HG03103 (cell line): Measurements from ENCODE around the gene CCNJ.
"Not testable (repeated sequence)": the region's sequence is repeated elsewhere in the genome, so short reads cannot be mapped to it uniquely, and the experiment has no call there.

Source experiments
- ATAC-seq: cut with Tn5 transposase; IDR thresholded peaks from one replicate; pipeline ENCODE4 v1.9.1; 2021; ENCODE audit warnings: low read depth; ENCODE audit not compliant: unreplicated experiment

CCNJ gene, protein sequence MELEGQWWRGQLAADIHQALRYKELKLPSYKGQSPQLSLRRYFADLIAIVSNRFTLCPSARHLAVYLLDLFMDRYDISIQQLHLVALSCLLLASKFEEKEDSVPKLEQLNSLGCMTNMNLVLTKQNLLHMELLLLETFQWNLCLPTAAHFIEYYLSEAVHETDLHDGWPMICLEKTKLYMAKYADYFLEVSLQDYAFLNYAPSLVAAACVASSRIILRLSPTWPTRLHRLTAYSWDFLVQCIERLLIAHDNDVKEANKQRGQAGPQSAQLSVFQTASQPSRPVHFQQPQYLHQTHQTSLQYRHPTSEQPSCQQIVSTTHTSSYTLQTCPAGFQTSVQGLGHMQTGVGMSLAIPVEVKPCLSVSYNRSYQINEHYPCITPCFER

DNA sequence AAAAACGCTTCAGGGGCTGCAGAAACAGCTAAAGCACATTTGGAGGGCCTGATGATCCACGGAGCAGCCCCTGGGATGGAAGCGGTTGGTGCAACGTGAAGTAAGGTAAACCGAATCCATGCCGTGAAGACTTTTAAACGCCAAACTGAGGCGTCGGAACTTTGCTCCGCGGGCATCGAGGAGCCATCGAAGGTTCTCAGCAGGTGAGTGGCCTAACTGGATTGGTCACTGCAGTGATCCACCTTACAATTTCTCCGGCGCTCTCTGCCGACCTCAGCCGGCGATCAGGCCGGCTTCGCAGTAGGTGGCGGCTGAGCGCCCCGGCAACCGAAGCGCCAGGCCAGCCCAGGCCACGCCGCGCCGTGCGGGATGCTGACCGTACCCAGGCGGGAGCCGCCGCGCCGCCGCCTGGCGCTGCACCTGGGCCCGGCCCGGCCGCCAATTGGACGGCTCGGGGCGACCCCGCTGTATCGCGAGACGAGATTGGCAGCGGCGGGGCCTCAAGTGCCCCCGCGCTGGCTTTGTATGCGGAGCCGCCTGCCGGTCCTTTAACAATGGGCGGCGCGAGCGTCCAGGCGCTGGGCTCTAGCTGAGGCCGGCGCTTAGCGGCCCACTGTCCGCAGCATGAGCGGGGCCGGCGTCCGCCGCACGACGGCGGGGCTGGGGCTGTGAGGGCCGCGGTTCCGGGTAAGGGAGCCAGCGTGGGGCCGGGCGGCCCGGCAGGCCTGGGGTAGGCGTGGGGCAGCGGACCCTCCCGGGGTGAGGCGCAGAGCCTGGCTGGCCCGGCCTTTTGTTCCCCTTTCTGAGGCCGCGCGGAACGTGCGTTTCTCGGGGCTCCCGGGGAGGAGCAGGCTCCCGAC is at the start of gene CCNJ:
Gene CCNJ (plus strand): TSS at position 551 of the 860 bp plus-strand sequence. CDS start 811 bp downstream, outside the sequence.
- ATAC-seq: peak; percentile 84

DNA sequence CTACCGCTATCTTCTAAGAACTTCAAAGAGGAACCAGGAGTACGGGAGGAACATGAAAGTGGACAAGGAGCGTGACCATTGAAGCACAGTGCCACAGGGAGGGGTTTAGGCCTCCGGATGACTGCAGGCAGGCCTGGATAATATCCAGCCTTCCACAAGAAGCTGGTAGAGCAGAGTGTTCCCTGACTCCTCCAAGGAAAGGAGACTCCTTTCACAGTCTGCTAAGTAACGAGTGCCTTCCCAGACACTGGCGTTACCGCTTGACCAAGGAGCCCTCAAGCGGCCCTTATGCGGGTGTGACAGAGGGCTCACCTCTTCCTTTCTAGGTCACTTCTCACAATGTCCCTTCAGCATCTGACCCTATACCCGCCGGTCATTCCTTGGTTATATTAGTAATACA is 49.0 kb upstream of the CCNJ start:
- not testable (repeated sequence) for ATAC-seq

DNA sequence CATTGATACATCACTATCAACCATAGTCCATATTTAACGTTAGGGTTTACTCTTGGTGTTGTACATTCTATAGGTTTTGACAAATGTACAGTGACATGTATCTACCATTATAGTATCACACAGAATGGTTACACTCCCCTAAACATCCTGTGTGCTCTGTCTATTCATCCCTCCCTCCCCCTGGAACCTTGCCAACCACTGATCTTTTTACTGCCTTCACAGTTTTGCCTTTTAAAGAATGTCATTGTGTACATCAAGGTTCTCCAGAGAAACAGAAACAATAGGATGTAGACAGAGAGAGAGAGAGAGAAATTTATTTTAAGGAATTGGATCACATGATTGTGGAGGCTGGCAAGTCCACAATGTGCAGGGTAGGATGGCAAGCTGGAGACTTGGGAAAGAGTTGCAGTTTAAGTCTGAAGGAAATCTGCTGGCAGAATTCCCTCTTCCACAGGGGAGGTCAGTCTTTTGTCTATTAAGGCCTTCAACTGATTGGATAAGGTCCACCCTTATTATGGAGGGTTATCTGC is 45.1 kb upstream of the CCNJ start:
- no peak for ATAC-seq

DNA sequence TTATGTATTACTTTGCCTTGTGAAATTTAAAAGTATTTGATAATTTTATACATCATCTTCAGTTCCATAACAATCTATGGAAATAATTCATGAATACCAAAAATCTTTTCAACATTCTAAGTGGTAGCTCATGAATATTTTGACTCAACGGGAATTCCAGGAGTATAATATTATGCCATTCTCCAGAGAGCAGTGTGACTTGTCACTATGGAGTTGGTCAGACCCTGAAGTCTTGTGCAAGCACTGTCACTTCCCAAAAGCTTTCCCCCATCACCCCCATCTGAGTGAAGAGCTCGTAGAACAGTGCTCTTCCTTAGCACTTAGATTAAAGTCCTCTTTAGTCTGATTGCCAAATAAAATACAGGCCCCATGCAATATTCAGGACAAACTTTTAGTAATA is 29.4 kb upstream of the CCNJ start:
- ATAC-seq: no peak

DNA sequence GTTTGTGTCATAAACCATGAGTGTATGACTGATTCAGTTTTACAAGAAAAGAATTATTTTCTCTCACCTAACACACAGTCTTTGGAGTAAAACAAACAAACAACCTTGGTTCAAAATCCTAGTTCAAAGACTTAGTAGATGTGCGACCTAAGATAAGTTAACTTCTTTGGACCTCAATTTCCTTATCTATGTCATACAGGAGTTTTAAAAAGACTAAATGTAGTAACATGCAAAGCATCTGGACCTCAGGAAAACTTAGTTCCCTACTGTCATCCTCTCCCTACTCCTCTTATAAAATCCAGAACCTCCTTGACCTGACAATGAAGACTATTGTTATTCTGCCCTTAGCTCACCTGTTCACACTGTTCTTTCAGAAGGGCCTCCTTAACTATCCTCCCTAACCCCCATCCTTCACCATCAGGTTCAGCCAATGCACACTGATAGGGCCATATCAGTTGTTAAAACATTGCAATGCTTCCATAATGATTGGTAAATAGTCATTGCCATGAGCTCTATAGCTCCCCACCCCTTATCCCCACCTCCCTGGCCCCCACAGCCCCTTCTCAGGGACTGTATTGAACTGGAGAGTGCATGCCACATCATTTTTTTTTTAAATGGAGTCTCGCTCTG is 28.8 kb upstream of the CCNJ start:
- ATAC-seq: no peak

DNA sequence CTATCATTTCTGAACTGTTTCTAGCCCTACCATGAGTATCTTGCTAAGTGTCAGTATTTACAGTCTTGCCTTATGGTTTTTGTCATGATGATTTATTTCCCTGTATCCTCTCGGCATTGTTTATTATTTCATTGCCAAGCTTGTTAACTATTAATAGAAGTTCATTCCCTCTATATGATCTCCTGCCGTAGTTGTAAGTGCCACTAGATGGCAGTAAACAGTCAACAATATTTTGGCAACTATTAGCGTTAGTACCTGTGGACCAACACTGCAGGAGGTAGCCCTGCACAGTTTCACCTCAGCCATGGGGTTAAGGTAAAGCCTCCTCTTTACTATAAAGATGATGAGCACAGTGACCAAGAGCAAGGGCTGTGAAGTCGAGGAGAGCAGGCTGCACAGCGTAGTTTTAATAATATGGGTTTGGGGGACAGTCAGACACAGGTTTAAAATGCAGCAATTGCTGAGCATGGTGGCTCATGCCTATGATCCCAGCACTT is 26.1 kb upstream of the CCNJ start:
- ATAC-seq: peak; percentile 74

DNA sequence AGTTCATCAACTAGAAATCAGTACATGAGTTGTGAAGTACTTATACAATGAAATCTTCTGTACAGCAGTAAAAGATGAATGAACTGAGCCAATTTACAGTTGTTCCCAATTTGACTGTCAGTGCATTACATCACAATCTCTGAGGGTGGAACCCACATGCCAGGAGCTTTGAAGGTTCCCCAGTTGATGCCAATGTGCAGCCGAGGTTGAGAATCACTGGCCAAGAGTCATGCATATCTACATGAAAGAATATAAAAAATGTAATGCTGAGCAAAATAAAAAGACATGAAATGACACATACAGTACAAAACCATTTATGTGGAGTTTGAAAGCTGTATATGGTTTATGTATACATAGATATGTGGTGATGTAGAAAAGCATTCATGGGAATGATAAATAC is 22.1 kb upstream of the CCNJ start:
- no peak for ATAC-seq

DNA sequence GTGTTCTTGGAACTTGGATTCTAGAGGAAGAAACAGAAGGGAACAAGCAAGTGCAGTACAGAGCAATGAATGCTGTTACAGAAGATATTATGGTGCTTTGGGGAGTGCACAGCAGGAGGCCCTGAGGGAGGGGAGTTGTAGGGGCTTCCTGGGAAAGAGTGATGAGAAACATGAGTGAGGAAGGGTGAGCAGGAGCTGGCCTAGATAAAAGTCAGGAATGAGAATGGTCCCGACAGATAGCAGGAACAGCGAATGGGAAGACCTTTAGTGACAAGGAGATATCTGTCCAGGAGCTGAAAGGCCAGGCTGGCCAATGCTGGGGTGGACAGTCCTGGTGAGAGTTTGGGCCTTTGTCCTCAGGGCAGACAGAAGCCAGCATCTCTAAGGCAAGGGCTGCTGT is 20.6 kb upstream of the CCNJ start:
- no peak for ATAC-seq

DNA sequence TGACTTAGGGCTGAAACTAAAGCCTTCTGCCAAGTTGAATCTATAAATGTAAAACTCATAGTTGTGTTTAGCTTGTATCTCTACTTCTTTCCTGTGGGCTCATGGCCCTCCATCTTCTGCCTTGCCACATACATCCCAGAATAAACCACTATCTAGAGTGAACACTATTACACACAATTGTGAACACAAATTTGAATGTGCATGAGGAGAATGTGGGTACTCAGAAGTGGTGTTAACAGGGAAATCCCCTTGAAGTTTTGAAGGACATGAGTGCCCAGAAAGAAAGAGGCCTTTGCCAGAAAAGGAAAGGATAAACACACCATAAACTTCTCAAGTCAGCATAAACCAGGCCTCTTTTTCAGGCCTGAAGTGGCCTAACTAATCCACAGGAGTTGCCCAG is 20.2 kb upstream of the CCNJ start:
- ATAC-seq: no peak

DNA sequence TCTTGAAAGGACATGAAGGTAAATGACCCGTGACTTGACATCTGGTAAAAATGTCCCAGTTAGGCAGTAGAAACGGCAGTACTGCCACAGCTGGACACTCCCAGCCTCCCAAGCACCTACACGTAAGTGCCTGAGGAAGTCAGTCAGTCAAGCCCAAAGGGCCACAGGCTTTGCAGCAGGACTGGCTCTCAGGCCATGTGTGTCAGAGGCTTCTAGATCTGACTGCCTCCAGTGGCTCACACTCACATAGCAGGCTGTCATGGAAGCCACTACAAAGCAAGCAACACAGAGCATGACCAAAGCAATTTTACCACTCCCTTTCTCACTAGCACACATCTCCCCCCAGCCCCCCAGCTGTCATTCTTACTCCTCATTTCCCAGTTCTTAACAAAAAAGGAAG is 17.8 kb upstream of the CCNJ start:
- ATAC-seq: no peak

DNA sequence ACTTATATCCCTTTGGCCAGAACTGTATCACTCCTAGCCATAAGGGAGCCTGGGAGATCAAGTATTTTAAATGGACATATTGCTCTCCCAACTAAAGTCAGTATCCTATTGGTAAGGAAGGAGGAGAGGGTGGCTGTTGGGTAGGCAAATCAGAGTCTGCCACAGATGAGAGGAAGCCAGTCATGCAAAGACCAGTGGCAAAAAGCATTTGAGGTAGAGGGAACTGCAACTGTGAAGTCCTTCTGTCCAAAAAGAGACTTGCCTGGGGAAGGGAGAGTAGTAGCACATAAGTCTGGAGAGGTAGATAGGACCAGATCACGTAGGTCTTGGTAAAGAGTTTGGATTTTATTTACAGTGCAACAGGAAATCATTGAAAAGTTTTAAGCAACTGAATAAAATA is 8.8 kb upstream of the CCNJ start:
- no peak for ATAC-seq

DNA sequence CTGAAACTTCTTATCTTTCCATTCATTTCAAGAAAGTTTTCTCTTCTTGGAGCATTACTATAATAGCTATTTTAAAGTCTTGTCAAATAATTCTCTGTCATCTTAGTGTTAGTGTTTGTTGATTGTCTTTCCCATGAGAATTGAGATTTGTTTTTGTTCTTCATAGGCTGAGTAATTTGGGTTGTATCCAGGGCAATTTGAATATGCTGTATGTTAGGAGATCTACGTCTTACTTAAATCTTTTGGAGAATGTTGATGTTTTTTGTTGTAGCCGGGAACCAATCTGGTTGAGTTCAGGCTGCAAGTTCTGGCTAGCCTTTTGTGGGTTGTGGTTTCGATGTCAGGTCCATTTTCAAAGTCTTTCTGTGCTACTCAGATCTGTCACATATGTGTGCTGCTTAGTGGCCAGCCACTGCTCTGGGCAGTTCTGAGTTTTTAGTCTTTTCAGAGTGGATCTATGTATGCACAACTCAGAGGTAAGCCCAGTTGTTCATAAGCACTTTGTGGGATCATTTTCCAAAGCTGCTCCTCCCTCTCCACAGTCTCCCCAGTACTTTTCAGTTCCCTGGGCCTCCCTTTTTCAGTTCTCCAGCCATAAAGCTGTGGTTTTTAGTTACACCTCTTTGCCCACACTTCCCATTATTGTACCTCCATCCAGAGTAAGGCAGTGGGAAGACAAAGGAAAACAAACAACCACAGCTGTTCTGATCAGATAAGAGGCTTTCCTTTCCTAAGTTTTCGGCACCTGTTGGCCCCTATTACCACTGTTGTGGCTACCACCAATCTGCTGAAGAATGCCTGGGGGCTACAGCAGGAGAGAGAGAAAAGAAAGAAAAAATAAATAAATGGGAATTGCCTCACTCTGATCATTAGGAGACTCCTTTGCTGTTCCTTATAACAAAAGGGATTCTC is 4.7 kb upstream of the CCNJ start:
- ATAC-seq: no peak

DNA sequence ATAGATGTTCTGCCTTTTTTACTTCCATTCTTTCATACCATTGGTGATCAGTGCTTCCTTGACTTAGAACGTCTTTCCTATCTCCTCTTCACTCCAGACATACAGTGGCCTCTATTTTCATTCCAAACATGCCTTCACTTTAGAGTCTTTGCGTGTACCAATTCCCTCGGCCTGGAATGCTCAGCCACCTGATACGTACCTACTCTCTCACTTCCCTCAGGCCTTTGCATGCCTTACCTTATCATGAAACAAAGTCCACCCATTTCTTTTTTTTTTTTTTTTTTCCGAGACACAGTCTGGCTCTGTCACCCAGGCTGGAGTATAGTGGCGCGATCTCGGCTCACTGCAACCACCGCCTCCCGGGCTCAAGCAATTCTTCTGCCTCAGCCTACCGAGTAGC is 2.2 kb upstream of the CCNJ start:
- ATAC-seq: no peak

DNA sequence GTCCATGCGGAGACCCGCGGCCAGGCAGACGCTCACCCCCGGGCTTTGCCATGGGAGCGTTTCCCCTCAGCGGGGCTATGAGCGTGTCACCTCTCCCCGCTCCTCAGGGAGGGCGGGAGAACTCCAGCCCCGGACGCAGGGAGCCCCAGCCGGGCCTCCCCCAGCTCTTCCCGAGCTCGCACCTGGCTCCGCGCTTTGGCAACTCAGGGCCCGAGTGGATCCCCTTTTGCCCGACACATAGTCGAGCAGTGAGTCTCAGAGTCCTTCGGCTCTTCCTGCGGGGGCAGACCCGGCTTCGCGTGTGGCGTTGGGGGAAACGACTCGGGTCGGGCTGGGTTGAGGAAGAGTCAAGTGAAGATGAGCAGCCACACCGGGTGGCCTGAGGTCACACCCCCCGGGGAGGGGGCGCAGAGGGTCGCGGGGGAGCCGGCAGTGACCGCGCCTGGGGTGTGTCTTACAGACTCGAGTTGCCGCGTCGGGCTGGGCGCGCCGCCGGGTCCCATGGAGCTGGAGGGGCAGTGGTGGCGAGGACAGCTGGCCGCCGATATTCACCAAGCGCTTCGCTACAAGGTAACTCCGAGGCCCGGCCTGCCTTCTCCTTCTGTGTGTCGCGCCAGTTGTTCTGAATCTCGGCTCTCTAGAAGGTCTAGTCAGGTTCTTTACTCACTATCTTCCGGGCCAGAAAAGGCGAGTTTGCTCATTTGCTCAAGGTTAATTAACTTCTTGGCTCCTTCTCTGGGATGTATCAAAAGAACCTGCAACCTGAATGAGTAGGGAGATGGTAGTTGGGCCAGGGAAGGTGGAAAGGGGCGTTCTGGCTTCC is 721 bp downstream of the CCNJ start:
- peak; percentile 32 for ATAC-seq

DNA sequence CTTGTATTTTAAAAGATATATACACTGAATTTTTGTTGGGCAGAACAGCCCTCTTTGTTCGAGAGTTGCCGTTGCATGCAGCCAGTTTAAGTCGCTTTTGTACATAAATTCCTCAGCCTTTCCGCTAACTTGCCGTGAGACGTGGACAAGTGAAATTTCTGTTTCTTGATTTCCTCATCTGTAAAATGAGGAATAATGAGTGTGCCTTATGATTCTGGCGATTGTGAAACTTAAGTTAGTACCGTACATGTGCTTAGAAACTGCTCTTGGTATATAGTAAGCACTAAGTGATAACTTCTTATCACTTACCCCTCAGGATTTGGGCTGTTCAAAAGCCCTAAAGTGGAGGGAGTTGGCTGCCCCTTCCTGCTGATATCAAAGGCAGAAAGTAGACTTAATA is 1.4 kb downstream of the CCNJ start:
- ATAC-seq: no peak

DNA sequence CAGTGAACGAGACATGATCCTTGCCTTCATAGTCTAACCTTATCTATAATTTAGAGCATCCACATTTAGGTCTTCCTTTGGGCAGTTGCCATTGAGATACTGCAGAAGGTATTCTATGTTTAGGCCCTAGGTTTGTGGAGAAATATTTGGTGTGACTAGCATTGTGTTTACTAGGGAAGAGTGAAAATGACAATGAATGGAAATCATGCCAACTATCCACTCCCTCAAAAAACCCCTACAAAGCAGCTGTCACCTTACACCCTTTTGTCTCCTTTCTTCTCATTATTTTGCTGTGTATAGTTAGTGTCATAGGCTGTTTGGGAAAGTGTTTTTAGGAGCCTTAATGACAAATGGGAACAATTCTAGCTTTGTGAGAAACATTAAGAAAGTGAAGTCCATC is 3.2 kb downstream of the CCNJ start:
- no peak for ATAC-seq

DNA sequence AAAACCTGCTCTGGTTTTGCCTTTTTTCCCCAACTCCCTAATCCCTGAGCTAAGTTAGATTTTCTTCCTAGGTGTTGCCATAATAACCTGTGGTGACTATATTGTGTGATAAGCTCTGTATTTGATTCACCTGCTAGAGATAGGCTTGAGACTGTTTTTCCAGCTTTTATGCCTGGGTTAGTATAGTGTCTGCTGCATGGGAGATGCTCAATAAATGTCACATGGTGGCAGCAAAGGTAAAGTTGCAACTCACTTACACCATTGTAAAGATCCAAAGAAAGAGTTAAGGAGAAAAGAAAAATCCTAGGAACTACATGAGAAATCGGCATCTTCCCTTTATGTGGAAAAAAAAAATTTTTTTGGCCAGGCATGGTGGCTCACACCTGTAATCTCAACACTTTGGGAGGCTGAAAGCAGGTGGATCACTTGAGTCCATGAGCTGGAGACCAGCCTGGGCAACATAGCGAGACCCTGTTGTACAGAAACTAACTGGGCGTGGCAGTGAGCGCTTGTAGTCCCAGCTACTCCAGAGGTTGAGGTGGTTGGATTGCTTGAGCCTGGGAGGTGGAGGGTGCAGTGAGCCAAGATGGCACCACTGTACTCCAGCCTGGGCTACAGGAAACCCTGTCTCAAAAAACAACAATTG is 3.7 kb downstream of the CCNJ start:
- no peak for ATAC-seq

DNA sequence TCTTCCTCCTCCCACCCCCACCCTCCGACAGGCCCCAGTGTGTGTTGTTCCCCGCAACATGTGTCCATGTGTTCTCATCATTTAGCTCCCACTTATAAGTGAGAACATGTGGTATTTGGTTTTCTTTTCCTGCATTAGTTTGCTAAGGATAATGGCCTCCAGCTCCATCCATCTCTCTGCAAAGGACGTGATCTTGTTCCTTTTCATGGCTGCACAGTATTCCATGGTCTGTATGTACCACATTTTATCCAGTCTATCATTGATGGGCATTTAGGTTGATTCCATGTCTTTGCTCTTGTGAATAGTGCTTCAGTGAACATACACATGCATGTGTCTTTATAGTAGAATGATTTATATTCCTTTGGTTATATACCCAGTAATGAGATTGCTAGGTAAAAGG is 4.5 kb downstream of the CCNJ start:
- not testable (repeated sequence) for ATAC-seq

DNA sequence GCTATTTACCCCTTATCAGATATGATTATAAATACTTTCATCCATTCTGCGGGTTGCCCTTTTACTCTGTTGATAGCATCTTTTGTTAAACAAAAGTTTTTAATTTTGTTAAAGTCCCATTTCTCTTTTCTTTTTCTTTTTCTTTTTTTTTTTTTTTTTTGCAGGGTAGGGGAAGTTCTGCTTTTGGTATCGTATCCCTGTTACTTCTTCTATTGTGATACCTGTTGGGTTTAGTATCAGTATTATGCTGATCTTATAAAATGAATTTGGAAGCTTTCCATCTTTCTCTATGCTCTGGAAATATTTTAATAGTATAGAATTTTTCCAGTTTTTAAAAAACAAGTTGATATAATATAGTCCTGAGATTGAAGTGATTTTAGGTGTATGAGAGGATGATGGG is 6.0 kb downstream of the CCNJ start:
- ATAC-seq: no peak
